Adrenal gland (tissue), 5 donors: Measurements from ENCODE around the gene ARPC4.
"Not testable (repeated sequence)": the region's sequence is repeated elsewhere in the genome, so short reads cannot be mapped to it uniquely, and the experiment has no call there.

Source experiments
- POLR2A ChIP-seq, 2 donors: fragments of 450-650 bp; IDR thresholded peaks; one replicate each; pipeline ENCODE4 v1.6.1; 2017; ENCODE audit warnings: antibody characterized with exemption in 2 of 2, mild to moderate bottlenecking in 2 of 2, moderate library complexity in 1 of 2
- TF ChIP-seq, protein P1 (sequence below), 6 experiments: fragments of 450-650 bp in 4 of 6; fragments of 200-600 bp in 2 of 6; sonication (generic) in 1 of 6; IDR thresholded peaks; 1 replicate in 5 of 6; 2 replicates in 1 of 6; pipeline versions ENCODE4 v1.5.1 to v1.8.0; 2016 to 2021; ENCODE audit warnings: antibody characterized with exemption in 6 of 6, mild to moderate bottlenecking in 2 of 6, moderate library complexity in 1 of 6
- donor health status: DM: no; HTN: no; CAD: no.

DNA sequence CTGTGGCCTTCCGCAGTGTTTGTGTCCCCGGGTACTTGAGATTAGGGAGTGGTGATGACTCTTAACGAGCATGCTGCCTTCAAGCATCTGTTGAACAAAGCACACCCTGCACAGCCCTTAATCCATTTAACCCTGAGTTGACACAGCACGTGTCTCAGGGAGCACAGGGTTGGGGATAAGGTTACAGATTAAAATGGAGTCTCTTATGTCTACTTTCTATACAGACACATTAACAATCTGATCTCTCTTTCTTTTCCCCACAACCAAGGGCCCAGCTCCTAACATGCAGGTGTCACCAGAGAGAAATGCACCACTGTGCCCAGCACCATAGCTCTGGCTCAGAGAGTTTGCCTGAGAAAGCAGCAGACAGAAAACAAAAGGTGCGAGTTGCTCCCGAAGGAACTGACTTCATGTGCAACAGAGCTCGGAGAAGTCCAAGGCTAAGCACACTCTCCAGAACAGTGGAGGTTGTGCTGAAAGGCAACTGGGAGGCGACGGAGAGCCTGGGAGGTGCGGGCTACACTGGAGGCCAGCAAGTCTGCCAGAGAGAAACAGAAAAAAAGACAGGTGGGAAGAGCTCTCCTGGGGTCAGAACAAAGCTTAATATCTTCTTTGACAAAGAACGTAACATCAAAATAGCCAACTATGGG, 61.5 kb downstream of the ARPC4 start:
- not testable (repeated sequence) for TF ChIP-seq POLR2A (IDR thresholded peaks at IDR 0.05)
- TF ChIP-seq, protein P1, sequence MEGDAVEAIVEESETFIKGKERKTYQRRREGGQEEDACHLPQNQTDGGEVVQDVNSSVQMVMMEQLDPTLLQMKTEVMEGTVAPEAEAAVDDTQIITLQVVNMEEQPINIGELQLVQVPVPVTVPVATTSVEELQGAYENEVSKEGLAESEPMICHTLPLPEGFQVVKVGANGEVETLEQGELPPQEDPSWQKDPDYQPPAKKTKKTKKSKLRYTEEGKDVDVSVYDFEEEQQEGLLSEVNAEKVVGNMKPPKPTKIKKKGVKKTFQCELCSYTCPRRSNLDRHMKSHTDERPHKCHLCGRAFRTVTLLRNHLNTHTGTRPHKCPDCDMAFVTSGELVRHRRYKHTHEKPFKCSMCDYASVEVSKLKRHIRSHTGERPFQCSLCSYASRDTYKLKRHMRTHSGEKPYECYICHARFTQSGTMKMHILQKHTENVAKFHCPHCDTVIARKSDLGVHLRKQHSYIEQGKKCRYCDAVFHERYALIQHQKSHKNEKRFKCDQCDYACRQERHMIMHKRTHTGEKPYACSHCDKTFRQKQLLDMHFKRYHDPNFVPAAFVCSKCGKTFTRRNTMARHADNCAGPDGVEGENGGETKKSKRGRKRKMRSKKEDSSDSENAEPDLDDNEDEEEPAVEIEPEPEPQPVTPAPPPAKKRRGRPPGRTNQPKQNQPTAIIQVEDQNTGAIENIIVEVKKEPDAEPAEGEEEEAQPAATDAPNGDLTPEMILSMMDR (IDR thresholded peaks at IDR 0.05): not testable (repeated sequence)
